HG03442 (cell line): ENCODE measurements around the gene USP19.
A peak's percentile ranks its signal among the peaks of the same experiment; 100 is the strongest.

Source experiments
- ATAC-seq: cut with Tn5 transposase; IDR thresholded peaks from one replicate; pipeline ENCODE4 v1.9.1; 2021; ENCODE audit warnings: mild to moderate bottlenecking, moderate library complexity; ENCODE audit not compliant: unreplicated experiment

USP19 gene

GRCh38 chr3:49104427-49105291, 16.0 kb downstream of the USP19 start, which contains the start of gene QARS1:
QARS1 (minus strand) TSS chr3:49104757; CDS start chr3:49104733, 24 bp downstream.
- ATAC-seq = peak; percentile 90

GRCh38 chr3:49104052-49104426, 16.6 kb downstream of the USP19 start:
- no peak for ATAC-seq

GRCh38 chr3:49100046-49100615, 20.5 kb downstream of the USP19 start:
- no peak for ATAC-seq

GRCh38 chr3:49098910-49099630, 21.6 kb downstream of the USP19 start:
- no peak for ATAC-seq

- ATAC-seq = no peak
Observed at GRCh38 chr3:49098429-49098828, 22.2 kb downstream of the USP19 start.

- ATAC-seq = peak; percentile 70
Observed at GRCh38 chr3:49093853-49094767, 26.5 kb downstream of the USP19 start, which contains the start of gene QRICH1. QRICH1 (minus strand) TSS chr3:49094071; CDS start chr3:49077017, 17,054 bp downstream.

GRCh38 chr3:49092938-49093852, 27.4 kb downstream of the USP19 start:
- peak; percentile 43 for ATAC-seq

GRCh38 chr3:49081429-49081828, 39.2 kb downstream of the USP19 start:
- ATAC-seq = no peak

- ATAC-seq = no peak
Observed at GRCh38 chr3:49079270-49079669, 41.4 kb downstream of the USP19 start.

GRCh38 chr3:49076646-49077045, 44.0 kb downstream of the USP19 start:
- no peak for ATAC-seq

- no peak for ATAC-seq
Observed at GRCh38 chr3:49076116-49076515, 44.5 kb downstream of the USP19 start.
